Liver (tissue), 3 donors: Measurements from ENCODE around the gene P2RX7.

Experiments used
- FOXA1 ChIP-seq: IDR thresholded peaks from 2 replicates; pipeline ENCODE4 v1.6.1; 2016; ENCODE audit warnings: antibody characterized with exemption
- JUND ChIP-seq, 2 donors: IDR thresholded peaks; 2 replicates each; pipeline ENCODE4 v1.6.1; 2016; ENCODE audit warnings: antibody characterized with exemption in 2 of 2
- RAD21 ChIP-seq, 2 donors: IDR thresholded peaks; 2 replicates each; pipeline ENCODE4 v1.6.1; 2016; ENCODE audit warnings: antibody characterized with exemption in 2 of 2, mild to moderate bottlenecking in 2 of 2
- TAF1 ChIP-seq: conservative IDR thresholded peaks from 2 replicates; pipeline ENCODE4 v1.6.1; 2016; ENCODE audit warnings: antibody characterized with exemption, mild to moderate bottlenecking
- TF ChIP-seq, protein P1 (sequence below): fragments of 150-350 bp; IDR thresholded peaks from 2 replicates; pipeline ENCODE4 v1.5.1; 2017; ENCODE audit warnings: improper control_type of control experiment, low read depth, low read length; ENCODE audit not compliant: missing input control
- TF ChIP-seq, protein P2 (sequence below): IDR thresholded peaks from 2 replicates; pipeline ENCODE4 v1.6.1; 2016; ENCODE audit warnings: antibody characterized with exemption, mild to moderate bottlenecking
- TF ChIP-seq, protein P3 (sequence below): IDR thresholded peaks from 2 replicates; pipeline ENCODE4 v1.6.1; 2016; ENCODE audit warnings: antibody characterized with exemption
- TF ChIP-seq, protein P4 (sequence below): IDR thresholded peaks from 2 replicates; pipeline ENCODE4 v1.6.1; 2016; ENCODE audit warnings: antibody characterized with exemption
- TF ChIP-seq, protein P5 (sequence below): IDR thresholded peaks from 2 replicates; pipeline ENCODE4 v1.6.1; 2016; ENCODE audit warnings: antibody characterized with exemption
- donor health status: healthy.
- donor health status: healthy.

DNA sequence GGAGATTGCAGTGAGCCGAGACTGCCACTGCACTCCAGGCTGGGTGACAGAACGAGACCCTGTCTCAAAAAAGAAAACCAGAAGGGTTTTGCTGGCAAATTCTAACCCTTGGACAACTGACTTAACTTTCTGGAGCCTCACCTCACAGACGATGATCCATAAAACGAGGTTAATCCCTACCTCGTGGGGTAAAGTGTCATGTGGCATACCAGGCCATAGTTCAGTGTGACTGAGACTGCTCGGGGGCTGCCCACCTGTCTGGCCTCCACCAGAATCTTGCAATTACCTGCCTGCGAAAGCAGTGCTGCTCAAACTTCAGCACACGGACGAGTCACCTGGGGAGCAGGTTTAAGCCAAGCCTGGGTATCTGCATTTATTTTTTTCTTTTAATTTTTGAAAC, 104.1 kb downstream of the P2RX7 start:
- TF ChIP-seq, protein P1, sequence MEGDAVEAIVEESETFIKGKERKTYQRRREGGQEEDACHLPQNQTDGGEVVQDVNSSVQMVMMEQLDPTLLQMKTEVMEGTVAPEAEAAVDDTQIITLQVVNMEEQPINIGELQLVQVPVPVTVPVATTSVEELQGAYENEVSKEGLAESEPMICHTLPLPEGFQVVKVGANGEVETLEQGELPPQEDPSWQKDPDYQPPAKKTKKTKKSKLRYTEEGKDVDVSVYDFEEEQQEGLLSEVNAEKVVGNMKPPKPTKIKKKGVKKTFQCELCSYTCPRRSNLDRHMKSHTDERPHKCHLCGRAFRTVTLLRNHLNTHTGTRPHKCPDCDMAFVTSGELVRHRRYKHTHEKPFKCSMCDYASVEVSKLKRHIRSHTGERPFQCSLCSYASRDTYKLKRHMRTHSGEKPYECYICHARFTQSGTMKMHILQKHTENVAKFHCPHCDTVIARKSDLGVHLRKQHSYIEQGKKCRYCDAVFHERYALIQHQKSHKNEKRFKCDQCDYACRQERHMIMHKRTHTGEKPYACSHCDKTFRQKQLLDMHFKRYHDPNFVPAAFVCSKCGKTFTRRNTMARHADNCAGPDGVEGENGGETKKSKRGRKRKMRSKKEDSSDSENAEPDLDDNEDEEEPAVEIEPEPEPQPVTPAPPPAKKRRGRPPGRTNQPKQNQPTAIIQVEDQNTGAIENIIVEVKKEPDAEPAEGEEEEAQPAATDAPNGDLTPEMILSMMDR: no peak
- no peak for TF ChIP-seq TAF1
- TF ChIP-seq, protein P2, sequence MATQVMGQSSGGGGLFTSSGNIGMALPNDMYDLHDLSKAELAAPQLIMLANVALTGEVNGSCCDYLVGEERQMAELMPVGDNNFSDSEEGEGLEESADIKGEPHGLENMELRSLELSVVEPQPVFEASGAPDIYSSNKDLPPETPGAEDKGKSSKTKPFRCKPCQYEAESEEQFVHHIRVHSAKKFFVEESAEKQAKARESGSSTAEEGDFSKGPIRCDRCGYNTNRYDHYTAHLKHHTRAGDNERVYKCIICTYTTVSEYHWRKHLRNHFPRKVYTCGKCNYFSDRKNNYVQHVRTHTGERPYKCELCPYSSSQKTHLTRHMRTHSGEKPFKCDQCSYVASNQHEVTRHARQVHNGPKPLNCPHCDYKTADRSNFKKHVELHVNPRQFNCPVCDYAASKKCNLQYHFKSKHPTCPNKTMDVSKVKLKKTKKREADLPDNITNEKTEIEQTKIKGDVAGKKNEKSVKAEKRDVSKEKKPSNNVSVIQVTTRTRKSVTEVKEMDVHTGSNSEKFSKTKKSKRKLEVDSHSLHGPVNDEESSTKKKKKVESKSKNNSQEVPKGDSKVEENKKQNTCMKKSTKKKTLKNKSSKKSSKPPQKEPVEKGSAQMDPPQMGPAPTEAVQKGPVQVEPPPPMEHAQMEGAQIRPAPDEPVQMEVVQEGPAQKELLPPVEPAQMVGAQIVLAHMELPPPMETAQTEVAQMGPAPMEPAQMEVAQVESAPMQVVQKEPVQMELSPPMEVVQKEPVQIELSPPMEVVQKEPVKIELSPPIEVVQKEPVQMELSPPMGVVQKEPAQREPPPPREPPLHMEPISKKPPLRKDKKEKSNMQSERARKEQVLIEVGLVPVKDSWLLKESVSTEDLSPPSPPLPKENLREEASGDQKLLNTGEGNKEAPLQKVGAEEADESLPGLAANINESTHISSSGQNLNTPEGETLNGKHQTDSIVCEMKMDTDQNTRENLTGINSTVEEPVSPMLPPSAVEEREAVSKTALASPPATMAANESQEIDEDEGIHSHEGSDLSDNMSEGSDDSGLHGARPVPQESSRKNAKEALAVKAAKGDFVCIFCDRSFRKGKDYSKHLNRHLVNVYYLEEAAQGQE: no peak
- TF ChIP-seq, protein P3, sequence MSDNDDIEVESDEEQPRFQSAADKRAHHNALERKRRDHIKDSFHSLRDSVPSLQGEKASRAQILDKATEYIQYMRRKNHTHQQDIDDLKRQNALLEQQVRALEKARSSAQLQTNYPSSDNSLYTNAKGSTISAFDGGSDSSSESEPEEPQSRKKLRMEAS: no peak
- TF ChIP-seq, protein P4, sequence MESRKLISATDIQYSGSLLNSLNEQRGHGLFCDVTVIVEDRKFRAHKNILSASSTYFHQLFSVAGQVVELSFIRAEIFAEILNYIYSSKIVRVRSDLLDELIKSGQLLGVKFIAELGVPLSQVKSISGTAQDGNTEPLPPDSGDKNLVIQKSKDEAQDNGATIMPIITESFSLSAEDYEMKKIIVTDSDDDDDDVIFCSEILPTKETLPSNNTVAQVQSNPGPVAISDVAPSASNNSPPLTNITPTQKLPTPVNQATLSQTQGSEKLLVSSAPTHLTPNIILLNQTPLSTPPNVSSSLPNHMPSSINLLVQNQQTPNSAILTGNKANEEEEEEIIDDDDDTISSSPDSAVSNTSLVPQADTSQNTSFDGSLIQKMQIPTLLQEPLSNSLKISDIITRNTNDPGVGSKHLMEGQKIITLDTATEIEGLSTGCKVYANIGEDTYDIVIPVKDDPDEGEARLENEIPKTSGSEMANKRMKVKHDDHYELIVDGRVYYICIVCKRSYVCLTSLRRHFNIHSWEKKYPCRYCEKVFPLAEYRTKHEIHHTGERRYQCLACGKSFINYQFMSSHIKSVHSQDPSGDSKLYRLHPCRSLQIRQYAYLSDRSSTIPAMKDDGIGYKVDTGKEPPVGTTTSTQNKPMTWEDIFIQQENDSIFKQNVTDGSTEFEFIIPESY: no peak
- no peak for TF ChIP-seq JUND (IDR thresholded peaks at IDR 0.05)
- no peak for TF ChIP-seq RAD21 (IDR thresholded peaks at IDR 0.05)
- TF ChIP-seq FOXA1: no peak
- TF ChIP-seq, protein P5, sequence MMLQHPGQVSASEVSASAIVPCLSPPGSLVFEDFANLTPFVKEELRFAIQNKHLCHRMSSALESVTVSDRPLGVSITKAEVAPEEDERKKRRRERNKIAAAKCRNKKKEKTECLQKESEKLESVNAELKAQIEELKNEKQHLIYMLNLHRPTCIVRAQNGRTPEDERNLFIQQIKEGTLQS: no peak
